HepG2 (cell line): Measurements from ENCODE around the gene HS3ST2. TPM values are rescaled to one million over a fixed set of nuclear protein-coding genes. Genes with fewer than 3 reads are reported as not detected.

Experiments
- ATAC-seq: fragments of 200-7000 bp; cut with Tn5 transposase; 3 replicates; pipeline ENCODE4 v1.9.1; 2020; ENCODE audit warnings: mild to moderate bottlenecking, moderate library complexity
- BruUV-seq: library from RNA; stranded (reverse); fragments of 400-500 nt; replicated peaks from 2 replicates; lab custom pipeline; 2021; lab: Mats Ljungman, UMichigan
- CTCF ChIA-PET: fragments of 300-600 bp; formaldehyde crosslinking; extraction: SDS; loops from one replicate; lab custom pipeline; 2021; ENCODE audit warnings: low total read pairs, inconsistent platforms, low intra/inter-chr PET ratio; lab: Yijun Ruan, JAX
- POLR2A ChIA-PET: fragments of 350-600 bp; sonication (Branson Sonifier 250); formaldehyde crosslinking; loops from one replicate; lab custom pipeline; 2020; ENCODE audit warnings: antibody characterized with exemption, inconsistent platforms; lab: Yijun Ruan, JAX
- DNase-seq: peaks from one replicate; pipeline ENCODE4 v3.0.0-alpha.2; 2015; ENCODE audit warnings: low spot score
- FAIRE-seq: peaks from 3 replicates; lab custom pipeline; 2011; peaks lifted over from hg19 to GRCh38; lab: Jason Lieb, UNC
- H2AFZ ChIP-seq: one replicate; pipeline ENCODE4 v1.6.1; 2011; ENCODE audit warnings: low read length, inconsistent platforms
- H3K27ac ChIP-seq: fragments of 300-600 bp; 3 replicates; pipeline ENCODE4 v1.8.0; 2011; ENCODE audit warnings: mixed run types, mild to moderate bottlenecking, mixed read lengths, low read length, inconsistent platforms; ENCODE audit not compliant: insufficient read depth; ENCODE audit errors: extremely low read length
- H3K27me3 ChIP-seq, 2 experiments: fragments of 200-600 bp in 1 of 2; 2 replicates in 1 of 2; 3 replicates in 1 of 2; pipeline versions ENCODE4 v1.6.0 to v1.8.0; 2011; ENCODE audit warnings: low read length in 2 of 2, mild to moderate bottlenecking in 2 of 2, moderate library complexity in 2 of 2, inconsistent platforms in 1 of 2; ENCODE audit not compliant: insufficient read depth in 2 of 2, control insufficient read depth in 1 of 2
- H3K36me3 ChIP-seq, 2 experiments: fragments of 200-600 bp in 1 of 2; replicated peaks in 1 of 2; 2 replicates in 1 of 2; 3 replicates in 1 of 2; pipeline versions ENCODE4 v1.5.1 to v1.8.0; 2011; ENCODE audit warnings: low read length in 2 of 2, inconsistent platforms in 1 of 2; ENCODE audit not compliant: insufficient read depth in 2 of 2, control insufficient read depth in 1 of 2
- H3K4me1 ChIP-seq: 2 replicates; pipeline ENCODE4 v1.5.1; 2012; ENCODE audit warnings: low read length, inconsistent platforms; ENCODE audit not compliant: insufficient read depth
- H3K4me2 ChIP-seq: 2 replicates; pipeline ENCODE4 v1.6.0; 2011; ENCODE audit warnings: low read depth, low read length, inconsistent platforms
- H3K4me3 ChIP-seq, 3 experiments: fragments of 200-600 bp in 1 of 3; sonication (generic), shearing (Covaris generic) in 1 of 3; replicated peaks in 1 of 3; 2 replicates each; pipeline ENCODE4 v1.5.1; 2011 to 2016; ENCODE audit warnings: low read length in 3 of 3, inconsistent platforms in 2 of 3, low read depth in 2 of 3, mild to moderate bottlenecking in 2 of 3, control low read depth in 1 of 3, mixed read lengths in 1 of 3; ENCODE audit not compliant: insufficient read depth in 1 of 3
- H3K79me2 ChIP-seq: one replicate; pipeline ENCODE4 v1.6.1; 2011; ENCODE audit warnings: low read length, inconsistent platforms; ENCODE audit not compliant: insufficient read depth
- H3K9ac ChIP-seq: 2 replicates; pipeline ENCODE4 v1.6.0; 2011; ENCODE audit warnings: mild to moderate bottlenecking, low read depth, low read length, inconsistent platforms; ENCODE audit not compliant: insufficient read depth
- H3K9me3 ChIP-seq: 2 replicates; pipeline ENCODE4 v1.5.1; 2012; ENCODE audit warnings: mild to moderate bottlenecking, low read length
- H4K20me1 ChIP-seq: 2 replicates; pipeline ENCODE4 v1.6.0; 2011; ENCODE audit warnings: inconsistent platforms, mild to moderate bottlenecking, low read length, moderate library complexity; ENCODE audit not compliant: insufficient read depth
- FOXP1 ChIP-seq, 2 experiments: fragments of 450-650 bp in 1 of 2; IDR thresholded peaks; 2 replicates each; pipeline ENCODE4 v1.6.1; 2017 to 2018; ENCODE audit warnings: antibody characterized with exemption in 1 of 2
- LCORL ChIP-seq, 2 experiments: fragments of 450-650 bp in 1 of 2; sonication (generic) in 1 of 2; formaldehyde crosslinking in 1 of 2; IDR thresholded peaks; 2 replicates each; pipeline versions ENCODE4 v1.5.0 to v1.6.1; 2017 to 2020; ENCODE audit warnings: antibody characterized with exemption in 1 of 2, missing genetic modification reagents in 1 of 2
- NFAT5 ChIP-seq: sonication (generic); formaldehyde crosslinking; IDR thresholded peaks from 2 replicates; pipeline ENCODE4 v1.4.0; 2020; ENCODE audit warnings: missing genetic modification reagents
- PLRG1 ChIP-seq: fragments of 450-650 bp; conservative IDR thresholded peaks from 2 replicates; pipeline ENCODE4 v1.6.1; 2016
- PRPF4 ChIP-seq: fragments of 200-400 bp; formaldehyde crosslinking; IDR thresholded peaks from 2 replicates; pipeline ENCODE4 v1.6.1; 2016; ENCODE audit warnings: low read length, low read depth; ENCODE audit not compliant: poor library complexity, severe bottlenecking
- ZBED4 ChIP-seq: sonication (generic); formaldehyde crosslinking; IDR thresholded peaks from 2 replicates; pipeline ENCODE4 v1.4.0; 2020; ENCODE audit warnings: missing genetic modification reagents, borderline replicate concordance
- ZBTB20 ChIP-seq: sonication (generic); formaldehyde crosslinking; IDR thresholded peaks from 2 replicates; pipeline ENCODE4 v1.8.1; 2023; ENCODE audit warnings: missing genetic modification reagents, low read depth, mild to moderate bottlenecking, borderline replicate concordance
- ZNF10 ChIP-seq: sonication (generic); formaldehyde crosslinking; IDR thresholded peaks from 2 replicates; pipeline ENCODE4 v1.4.0; 2020; ENCODE audit warnings: mild to moderate bottlenecking, low read depth, missing genetic modification reagents, borderline replicate concordance
- ZNF260 ChIP-seq: sonication (generic); formaldehyde crosslinking; IDR thresholded peaks from 2 replicates; pipeline ENCODE4 v1.4.0; 2020; ENCODE audit warnings: missing genetic modification reagents, low read depth, mild to moderate bottlenecking, borderline replicate concordance
- ZNF3 ChIP-seq: IDR thresholded peaks from 2 replicates; pipeline ENCODE4 v1.7.0; 2017; ENCODE audit warnings: inconsistent platforms
- ZNF574 ChIP-seq: sonication (generic); formaldehyde crosslinking; IDR thresholded peaks from 2 replicates; pipeline ENCODE4 v1.4.0; 2020; ENCODE audit warnings: missing genetic modification reagents
- WGBS: methylation state at CpG from one replicate; pipeline ENCODE4 v1.1.6; 2017; ENCODE audit warnings: low lambda C conversion rate; 5-methylcytosine and 5-hydroxymethylcytosine counted together
- in situ Hi-C: cut with HindIII; loops from 2 replicates; pipeline ENCODE4 v1.10.0; 2017; ENCODE audit warnings: low pct_unique_long_range_greater_than_20kb; ENCODE audit not compliant: extremely low pct_ligation_motif_present
- intact Hi-C: fragments of 100-400 bp; cut with micrococcal nuclease; formaldehyde crosslinking; loops from one replicate; pipeline ENCODE4 v1.10.0; 2022; ENCODE audit not compliant: unreplicated experiment
- polyA plus RNA-seq, 8 experiments: library from polyadenylated mRNA; depleted of rRNA in 3 of 8; stranded (reverse) in 7 of 8; unstranded in 1 of 8; fragments of >200 nt; fragmentation: Illumina TruSeq in 4 of 8; extraction: Trizol in 4 of 8; gene quantifications; 2 replicates each; pipeline versions ENCODE4 v1.2.1 to v1.2.3, GENCODE V29; 2011 to 2016; ENCODE audit warnings: low read depth in 4 of 8, missing spikeins in 1 of 8, mixed read lengths in 1 of 8; ENCODE audit not compliant: insufficient read depth in 1 of 8
- total RNA-seq, 5 experiments: library from RNA; depleted of rRNA; stranded (reverse); fragments of >200 nt; fragmentation: Illumina TruSeq; extraction: Trizol; gene quantifications; 2 replicates each; pipeline ENCODE4 v1.2.3, GENCODE V29; 2016; ENCODE audit warnings: low read depth in 1 of 5

HS3ST2 gene
- total and polyA plus RNA-seq, 2 of the 13 experiments (the other 11 are each of a cell fraction or from before 2014, with no cell fraction given), result not detected

GRCh38 chr16:22786284-22786683 is 27.7 kb upstream of the HS3ST2 start:
- WGBS, result 8% methylated on average over 2 of the region's 2 CpGs

More at GRCh38 chr16:22786284-22786683, 27.7 kb upstream of the HS3ST2 start:
- TF ChIP-seq PRPF4 (no peak), ZNF3 (no peak), PLRG1 (no peak), ZNF10 (no peak), ZNF260 (CRISPR knock-in tag) (no peak), NFAT5 (CRISPR knock-in tag) (no peak), ZBED4 (CRISPR knock-in tag) (no peak), ZNF574 (CRISPR knock-in tag) (no peak), ZBTB20 (no peak), FOXP1 (IDR thresholded peaks at IDR 0.05) (no peak), FOXP1 (CRISPR knock-in tag; IDR thresholded peaks at IDR 0.05) (no peak), LCORL (IDR thresholded peaks at IDR 0.05) (no peak), LCORL (CRISPR knock-in tag; IDR thresholded peaks at IDR 0.05) (no peak)
- intact Hi-C loops, result loop anchor here (10.0 kb wide), 1 partner anchor 61 kb away; no protein-coding TSS in a partner anchor
- Histone ChIP-seq H3K9ac (no peak overlapping the region), H3K27me3 (peaks cover 3 to 40% of the 10 kb centered on the region in 2 experiments; a peak in 4 of 5 replicates), H4K20me1 (no peaks in the 10 kb centered on the region), H3K79me2 (no peaks in the 10 kb centered on the region), H2AFZ (no peak overlapping the region), H3K4me1 (no peaks in the 10 kb centered on the region), H3K4me3 (no peak overlapping the region), H3K4me2 (no peak overlapping the region), H3K36me3 (no peaks in the 10 kb centered on the region), H3K27ac (no peak overlapping the region), H3K9me3 (no peaks in the 10 kb centered on the region)
- ATAC-seq, result no peak
- no peak for FAIRE-seq
- CTCF ChIA-PET, result no interaction called here
- POLR2A ChIA-PET, result no interaction called here
- BruUV-seq, result no TSS peak
- in situ Hi-C loops, result no loop called here
- DNase-seq, result no peak
